Mesothelial cell of epicardium (in vitro differentiated cells): ENCODE measurements around the gene ADPRH. TPM values are rescaled to one million over a fixed set of nuclear protein-coding genes. Genes with fewer than 3 reads are reported as not detected.

ENCODE experiments used
- DNase-seq, 2 experiments: peaks; one replicate each; pipeline ENCODE4 v3.0.0; 2021; ENCODE audit warnings: low spot score in 2 of 2; ENCODE audit not compliant: unreplicated experiment in 2 of 2
- H3K27ac Mint-ChIP-seq: 2 replicates; pipeline ENCODE4 v1.8.0; 2021; ENCODE audit warnings: mixed read lengths
- H3K27me3 Mint-ChIP-seq: 2 replicates; pipeline ENCODE4 v1.8.0; 2021; ENCODE audit warnings: low read depth, mixed read lengths
- H3K36me3 Mint-ChIP-seq: 2 replicates; pipeline ENCODE4 v1.8.0; 2021; ENCODE audit warnings: mixed read lengths
- H3K4me1 Mint-ChIP-seq: 2 replicates; pipeline ENCODE4 v1.8.0; 2021; ENCODE audit warnings: mixed read lengths
- H3K4me3 Mint-ChIP-seq: 2 replicates; pipeline ENCODE4 v1.8.0; 2021; ENCODE audit warnings: mild to moderate bottlenecking, moderate library complexity, mixed read lengths
- H3K9me3 Mint-ChIP-seq: 2 replicates; pipeline ENCODE4 v1.8.0; 2021; ENCODE audit warnings: mixed read lengths
- CTCF ChIP-seq: fragments of 200-600 bp; sonication (generic); IDR thresholded peaks from one replicate; pipeline ENCODE4 v1.5.0; 2021; ENCODE audit warnings: antibody characterized with exemption; ENCODE audit not compliant: unreplicated experiment
- total RNA-seq: library from RNA; stranded (reverse); gene quantifications from 3 replicates; pipeline ENCODE4 v1.2.1, GENCODE V29; 2021

Gene ADPRH
- 1.9 to 2.3 TPM (median 2.2 TPM) in 3 replicates for total RNA-seq

GRCh38 chr3:119579366-119580066, at the start of gene ADPRH:
ADPRH (plus strand) TSS chr3:119579492; CDS start chr3:119582170, 2,678 bp downstream.
- Mint-ChIP-seq H3K4me3 (peak within 1 kb of the TSS; percentile 91), H3K36me3 (no peaks in the 10 kb centered on the region), H3K4me1 (peaks cover 17% of the 10 kb centered on the region), H3K9me3 (no peaks in the 10 kb centered on the region), H3K27me3 (no peaks in the 10 kb centered on the region), H3K27ac (peak within 1 kb of the TSS; percentile 97)
- peak; percentile 57 to 85 for DNase-seq
- no peak for TF ChIP-seq CTCF

- TF ChIP-seq CTCF, result no peak
- Mint-ChIP-seq H3K36me3 (peaks cover 11% of the 10 kb centered on the region), H3K27ac (no peak overlapping the region), H3K9me3 (no peaks in the 10 kb centered on the region), H3K27me3 (no peaks in the 10 kb centered on the region), H3K4me3 (no peak overlapping the region), H3K4me1 (no peaks in the 10 kb centered on the region)
- no peak for DNase-seq
Observed at GRCh38 chr3:119529883-119530282, 49.4 kb upstream of the ADPRH start.

- no peak for DNase-seq
- no peak overlapping the region for H3K27ac Mint-ChIP-seq
- no peak for TF ChIP-seq CTCF
- no peaks in the 10 kb centered on the region for H3K4me1 Mint-ChIP-seq
- no peaks in the 10 kb centered on the region for H3K9me3 Mint-ChIP-seq
- H3K27me3 Mint-ChIP-seq, result no peaks in the 10 kb centered on the region
- H3K4me3 Mint-ChIP-seq, result no peak overlapping the region
- peaks cover 9% of the 10 kb centered on the region for H3K36me3 Mint-ChIP-seq
Observed at GRCh38 chr3:119530456-119530855, 48.8 kb upstream of the ADPRH start.

- TF ChIP-seq CTCF, result no peak
- H3K9me3 Mint-ChIP-seq, result no peaks in the 10 kb centered on the region
- H3K36me3 Mint-ChIP-seq, result peaks cover 7% of the 10 kb centered on the region
- H3K27me3 Mint-ChIP-seq, result no peaks in the 10 kb centered on the region
- no peak overlapping the region for H3K27ac Mint-ChIP-seq
- no peak for DNase-seq
- no peaks in the 10 kb centered on the region for H3K4me1 Mint-ChIP-seq
- H3K4me3 Mint-ChIP-seq, result no peak overlapping the region
Observed at GRCh38 chr3:119531151-119531550, 48.1 kb upstream of the ADPRH start.

- Mint-ChIP-seq H3K4me3 (no peak overlapping the region), H3K9me3 (no peaks in the 10 kb centered on the region)
- no peak for TF ChIP-seq CTCF
Observed at GRCh38 chr3:119534296-119534695, 45.0 kb upstream of the ADPRH start.

GRCh38 chr3:119536757-119537156, 42.5 kb upstream of the ADPRH start:
- no peak for DNase-seq
- no peak for TF ChIP-seq CTCF
- H3K4me1 Mint-ChIP-seq, result no peaks in the 10 kb centered on the region
- no peaks in the 10 kb centered on the region for H3K9me3 Mint-ChIP-seq
- H3K27ac Mint-ChIP-seq, result no peak overlapping the region
- no peak overlapping the region for H3K4me3 Mint-ChIP-seq
- no peaks in the 10 kb centered on the region for H3K36me3 Mint-ChIP-seq
- H3K27me3 Mint-ChIP-seq, result peaks cover 2% of the 10 kb centered on the region

More at GRCh38 chr3:119534296-119534695, 45.0 kb upstream of the ADPRH start:
- Mint-ChIP-seq H3K36me3 (no peaks in the 10 kb centered on the region), H3K4me1 (no peaks in the 10 kb centered on the region), H3K27ac (no peak overlapping the region), H3K27me3 (no peaks in the 10 kb centered on the region)
- no peak for DNase-seq
